HCT116 (cell line): ENCODE results near the gene ANO3. TPM values are rescaled to one million over a fixed set of nuclear protein-coding genes. Genes with fewer than 3 reads are reported as not detected.

ENCODE experiments used
- ATAC-seq: fragments of 200-7000 bp; cut with Tn5 transposase; 2 replicates; pipeline ENCODE4 v1.9.1; 2020; ENCODE audit warnings: mild to moderate bottlenecking, moderate library complexity
- BruUV-seq: library from RNA; stranded (reverse); fragments of 400-500 nt; replicated peaks from 2 replicates; lab custom pipeline; 2021; lab: Mats Ljungman, UMichigan
- CTCF ChIA-PET: fragments of 300-600 bp; sonication (Branson Sonifier 250); formaldehyde crosslinking; loops from one replicate; lab custom pipeline; 2021; ENCODE audit warnings: antibody characterized with exemption; lab: Charles Lee
- POLR2A ChIA-PET: fragments of 300-600, 350-600 bp; sonication (Branson Sonifier 250); formaldehyde crosslinking; loops from one replicate; lab custom pipeline; 2021; ENCODE audit warnings: antibody characterized with exemption; lab: Charles Lee
- RAD21 ChIA-PET, 2 experiments: fragments of 300-600 bp; sonication (Branson Sonifier 250); formaldehyde crosslinking; loops; one replicate each; lab custom pipeline; 2023; ENCODE audit warnings: low total read pairs in 2 of 2; ENCODE audit not compliant: uncharacterized antibody in 2 of 2, unreplicated experiment in 2 of 2, low non-redundant PET in 1 of 2; lab: Charles Lee
- DNase-seq: peaks from one replicate; pipeline ENCODE4 v3.0.0-alpha.2; 2010; ENCODE audit warnings: low read depth, low spot score
- H2AFZ ChIP-seq: fragments of 200-600 bp; shearing (Covaris generic), sonication (generic); 2 replicates; pipeline ENCODE4 v1.6.1; 2017; ENCODE audit warnings: low read depth, mixed run types, mixed read lengths, antibody characterized with exemption, low read length; ENCODE audit not compliant: poor library complexity, severe bottlenecking
- H3K27ac ChIP-seq: 2 replicates; pipeline ENCODE4 v1.5.1; 2012; ENCODE audit warnings: low read depth, low read length
- H3K27me3 ChIP-seq: fragments of 200-600 bp; sonication (generic); 2 replicates; pipeline ENCODE4 v1.6.1; 2016; ENCODE audit warnings: mixed run types, low read length, mixed read lengths; ENCODE audit not compliant: insufficient read depth
- H3K36me3 ChIP-seq, 2 experiments: fragments of 200-500 bp in 1 of 2; fragments of 200-600 bp in 1 of 2; sonication (Bioruptor generic) in 1 of 2; sonication (generic) in 1 of 2; 2 replicates each; pipeline versions ENCODE4 v1.5.1 to v1.6.1; 2014 to 2016; ENCODE audit warnings: low read length in 2 of 2, inconsistent platforms in 1 of 2, mixed read lengths in 1 of 2, mixed run types in 1 of 2; ENCODE audit not compliant: insufficient read depth in 2 of 2, control insufficient read depth in 1 of 2
- H3K4me1 ChIP-seq, 2 experiments: fragments of 200-600 bp in 1 of 2; sonication (generic) in 1 of 2; 2 replicates each; pipeline versions ENCODE4 v1.5.1 to v1.6.1; 2012 to 2017; ENCODE audit warnings: low read length in 2 of 2, inconsistent platforms in 1 of 2, mild to moderate bottlenecking in 1 of 2, mixed read lengths in 1 of 2, mixed run types in 1 of 2, moderate library complexity in 1 of 2; ENCODE audit not compliant: insufficient read depth in 2 of 2, control insufficient read depth in 1 of 2
- H3K4me2 ChIP-seq: fragments of 200-600 bp; sonication (generic); 2 replicates; pipeline ENCODE4 v1.6.1; 2017; ENCODE audit warnings: mixed run types, low read length, mixed read lengths
- H3K4me3 ChIP-seq, 2 experiments: fragments of 200-600 bp in 1 of 2; sonication (generic) in 1 of 2; replicated peaks in 1 of 2; 2 replicates each; pipeline ENCODE4 v1.5.1; 2011 to 2016; ENCODE audit warnings: low read length in 2 of 2, control low read depth in 1 of 2, low read depth in 1 of 2, mild to moderate bottlenecking in 1 of 2, mixed read lengths in 1 of 2, mixed run types in 1 of 2
- H3K79me2 ChIP-seq: fragments of 200-600 bp; sonication (generic); 2 replicates; pipeline ENCODE4 v1.6.1; 2017; ENCODE audit warnings: mild to moderate bottlenecking, mixed run types, low read length, moderate library complexity, mixed read lengths; ENCODE audit not compliant: insufficient read depth
- H3K9ac ChIP-seq: fragments of 200-600 bp; sonication (generic); 2 replicates; pipeline ENCODE4 v1.6.1; 2016; ENCODE audit warnings: low read length, mixed read lengths
- H3K9me2 ChIP-seq: fragments of 200-600 bp; sonication (generic), shearing (Covaris generic); 2 replicates; pipeline ENCODE4 v1.6.1; 2017; ENCODE audit warnings: mixed run types, mild to moderate bottlenecking, moderate library complexity; ENCODE audit not compliant: insufficient read depth
- H3K9me3 ChIP-seq, 2 experiments: fragments of 200-500 bp in 1 of 2; fragments of 200-600 bp in 1 of 2; sonication (Bioruptor generic) in 1 of 2; sonication (generic) in 1 of 2; 2 replicates each; pipeline ENCODE4 v1.6.1; 2014 to 2017; ENCODE audit warnings: low read length in 2 of 2, mixed read lengths in 2 of 2, inconsistent platforms in 1 of 2, low read depth in 1 of 2, mild to moderate bottlenecking in 1 of 2, mixed run types in 1 of 2, moderate library complexity in 1 of 2; ENCODE audit not compliant: control insufficient read depth in 1 of 2, insufficient read depth in 1 of 2
- H4K20me1 ChIP-seq: fragments of 200-600 bp; sonication (generic), shearing (Covaris generic); 2 replicates; pipeline ENCODE4 v1.6.1; 2017; ENCODE audit warnings: mixed run types, mild to moderate bottlenecking, moderate library complexity; ENCODE audit not compliant: insufficient read depth
- CBX3 ChIP-seq: IDR thresholded peaks from 2 replicates; pipeline ENCODE4 v1.6.1; 2012; ENCODE audit warnings: low read depth
- CEBPB ChIP-seq: IDR thresholded peaks from 2 replicates; pipeline ENCODE4 v1.6.1; 2012; ENCODE audit warnings: low read depth
- EGR1 ChIP-seq: IDR thresholded peaks from 2 replicates; pipeline ENCODE4 v1.6.1; 2012; ENCODE audit warnings: low read depth
- ELF1 ChIP-seq: IDR thresholded peaks from 2 replicates; pipeline ENCODE4 v1.6.1; 2012; ENCODE audit warnings: low read depth, borderline replicate concordance
- EZH2 ChIP-seq: fragments of 200-600 bp; sonication (generic); IDR thresholded peaks from 2 replicates; pipeline ENCODE4 v1.6.1; 2017; ENCODE audit warnings: antibody characterized with exemption, mixed run types
- EZH2phosphoT487 ChIP-seq: fragments of 200-600 bp; IDR thresholded peaks from 2 replicates; pipeline ENCODE4 v1.6.1; 2018; ENCODE audit warnings: antibody characterized with exemption, borderline replicate concordance
- FOSL1 ChIP-seq: IDR thresholded peaks from 2 replicates; pipeline ENCODE4 v1.6.1; 2012; ENCODE audit warnings: low read depth
- JUND ChIP-seq: IDR thresholded peaks from 2 replicates; pipeline ENCODE4 v1.6.1; 2012
- POLR2AphosphoS5 ChIP-seq: IDR thresholded peaks from 2 replicates; pipeline ENCODE4 v1.6.1; 2011; ENCODE audit warnings: mild to moderate bottlenecking, low read depth, low read length, moderate library complexity
- RAD21 ChIP-seq: IDR thresholded peaks from 2 replicates; pipeline ENCODE4 v1.6.1; 2012; ENCODE audit warnings: low read depth, mild to moderate bottlenecking
- SP1 ChIP-seq: IDR thresholded peaks from 2 replicates; pipeline ENCODE4 v1.6.1; 2012; ENCODE audit warnings: low read depth
- SRF ChIP-seq: IDR thresholded peaks from 2 replicates; pipeline ENCODE4 v1.6.1; 2012; ENCODE audit warnings: low read depth
- YY1 ChIP-seq: IDR thresholded peaks from 2 replicates; pipeline ENCODE4 v1.6.1; 2011; ENCODE audit warnings: low read length, low read depth, moderate library complexity, mild to moderate bottlenecking; ENCODE audit not compliant: insufficient replicate concordance; ENCODE audit errors: extremely low read depth
- ZFX ChIP-seq: fragments of 450-650 bp; IDR thresholded peaks from 2 replicates; pipeline ENCODE4 v1.6.1; 2017
- ZNF274 ChIP-seq: fragments of 200-500 bp; sonication (Bioruptor generic); IDR thresholded peaks from 2 replicates; pipeline ENCODE4 v1.6.1; 2014; ENCODE audit warnings: mild to moderate bottlenecking, low read depth, low read length, inconsistent platforms
- intact Hi-C: fragments of 100-400 bp; cut with micrococcal nuclease; formaldehyde crosslinking; loops from 2 replicates; pipeline ENCODE4 v1.10.0; 2022
- total RNA-seq: library from RNA; stranded (reverse); gene quantifications from one replicate; pipeline ENCODE4 v1.2.1, GENCODE V29; 2021; ENCODE audit not compliant: unreplicated experiment
- TF ChIP-seq, protein P1 (sequence below): IDR thresholded peaks from 2 replicates; pipeline ENCODE4 v1.6.1; 2012
- TF ChIP-seq, protein P2 (sequence below): IDR thresholded peaks from 2 replicates; pipeline ENCODE4 v1.6.1; 2012; ENCODE audit warnings: low read depth
- TF ChIP-seq, protein P3 (sequence below): IDR thresholded peaks from 2 replicates; pipeline ENCODE4 v1.6.1; 2012
- TF ChIP-seq, protein P4 (sequence below), 3 experiments: fragments of 200-600 bp in 1 of 3; sonication (generic) in 1 of 3; IDR thresholded peaks in 2 of 3; conservative IDR thresholded peaks in 1 of 3; 2 replicates each; pipeline ENCODE4 v1.5.1; 2012 to 2017; ENCODE audit warnings: low read depth in 2 of 3, low read length in 2 of 3, antibody characterized with exemption in 1 of 3, borderline replicate concordance in 1 of 3, control low read depth in 1 of 3, mild to moderate bottlenecking in 1 of 3, mixed read lengths in 1 of 3, mixed run types in 1 of 3, moderate library complexity in 1 of 3; ENCODE audit not compliant: insufficient read depth in 1 of 3
- TF ChIP-seq, protein P5 (sequence below): IDR thresholded peaks from 2 replicates; pipeline ENCODE4 v1.6.1; 2011; ENCODE audit warnings: mild to moderate bottlenecking, low read length, moderate library complexity; ENCODE audit not compliant: insufficient replicate concordance; ENCODE audit errors: extremely low read depth

Gene ANO3
- total RNA-seq, 1 experiment from 2014 or later: not detected

DNA sequence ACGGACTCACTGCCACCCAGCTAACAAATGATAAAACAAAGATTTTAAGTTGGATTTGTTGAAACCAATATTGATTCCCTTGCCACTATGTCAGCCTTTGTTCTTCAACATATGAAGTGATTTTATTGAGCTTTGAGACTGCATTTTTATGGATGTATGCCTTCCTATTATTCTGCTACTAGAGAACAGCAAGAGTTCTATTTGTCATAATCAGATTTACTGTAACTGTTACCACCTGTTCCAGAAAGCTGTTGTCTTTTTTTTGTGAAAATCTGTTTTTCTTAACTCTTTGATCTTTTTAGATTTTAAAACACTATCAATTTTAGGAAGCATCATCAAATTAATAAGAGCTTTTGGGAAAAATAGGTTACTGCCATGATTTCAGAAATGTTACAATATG lies 125.7 kb downstream of the ANO3 start:
- Histone ChIP-seq H3K79me2 (no peaks in the 10 kb centered on the region), H3K4me2 (no peak overlapping the region), H3K36me3 (no peaks in the 10 kb centered on the region), H2AFZ (no peak overlapping the region), H3K27me3 (no peaks in the 10 kb centered on the region), H3K27ac (no peak overlapping the region), H4K20me1 (no peaks in the 10 kb centered on the region), H3K4me1 (no peaks in the 10 kb centered on the region), H3K9me2 (no peaks in the 10 kb centered on the region), H3K9ac (no peak overlapping the region), H3K9me3 (no peaks in the 10 kb centered on the region), H3K4me3 (no peak overlapping the region)
- ChIA-PET CTCF (no interaction called here), RAD21 (no interaction called here), POLR2A (no interaction called here)
- no TSS peak for BruUV-seq
- TF ChIP-seq, protein P1, sequence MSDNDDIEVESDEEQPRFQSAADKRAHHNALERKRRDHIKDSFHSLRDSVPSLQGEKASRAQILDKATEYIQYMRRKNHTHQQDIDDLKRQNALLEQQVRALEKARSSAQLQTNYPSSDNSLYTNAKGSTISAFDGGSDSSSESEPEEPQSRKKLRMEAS: no peak
- TF ChIP-seq SP1 (no peak), YY1 (no peak), RAD21 (no peak), CEBPB (no peak), JUND (no peak), ELF1 (no peak), EZH2phosphoT487 (no peak), FOSL1 (no peak), EZH2 (no peak), ZFX (no peak), POLR2AphosphoS5 (no peak), SRF (no peak), EGR1 (no peak), ZNF274 (no peak), CBX3 (no peak)
- TF ChIP-seq, protein P2, sequence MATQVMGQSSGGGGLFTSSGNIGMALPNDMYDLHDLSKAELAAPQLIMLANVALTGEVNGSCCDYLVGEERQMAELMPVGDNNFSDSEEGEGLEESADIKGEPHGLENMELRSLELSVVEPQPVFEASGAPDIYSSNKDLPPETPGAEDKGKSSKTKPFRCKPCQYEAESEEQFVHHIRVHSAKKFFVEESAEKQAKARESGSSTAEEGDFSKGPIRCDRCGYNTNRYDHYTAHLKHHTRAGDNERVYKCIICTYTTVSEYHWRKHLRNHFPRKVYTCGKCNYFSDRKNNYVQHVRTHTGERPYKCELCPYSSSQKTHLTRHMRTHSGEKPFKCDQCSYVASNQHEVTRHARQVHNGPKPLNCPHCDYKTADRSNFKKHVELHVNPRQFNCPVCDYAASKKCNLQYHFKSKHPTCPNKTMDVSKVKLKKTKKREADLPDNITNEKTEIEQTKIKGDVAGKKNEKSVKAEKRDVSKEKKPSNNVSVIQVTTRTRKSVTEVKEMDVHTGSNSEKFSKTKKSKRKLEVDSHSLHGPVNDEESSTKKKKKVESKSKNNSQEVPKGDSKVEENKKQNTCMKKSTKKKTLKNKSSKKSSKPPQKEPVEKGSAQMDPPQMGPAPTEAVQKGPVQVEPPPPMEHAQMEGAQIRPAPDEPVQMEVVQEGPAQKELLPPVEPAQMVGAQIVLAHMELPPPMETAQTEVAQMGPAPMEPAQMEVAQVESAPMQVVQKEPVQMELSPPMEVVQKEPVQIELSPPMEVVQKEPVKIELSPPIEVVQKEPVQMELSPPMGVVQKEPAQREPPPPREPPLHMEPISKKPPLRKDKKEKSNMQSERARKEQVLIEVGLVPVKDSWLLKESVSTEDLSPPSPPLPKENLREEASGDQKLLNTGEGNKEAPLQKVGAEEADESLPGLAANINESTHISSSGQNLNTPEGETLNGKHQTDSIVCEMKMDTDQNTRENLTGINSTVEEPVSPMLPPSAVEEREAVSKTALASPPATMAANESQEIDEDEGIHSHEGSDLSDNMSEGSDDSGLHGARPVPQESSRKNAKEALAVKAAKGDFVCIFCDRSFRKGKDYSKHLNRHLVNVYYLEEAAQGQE: no peak
- TF ChIP-seq, protein P3, sequence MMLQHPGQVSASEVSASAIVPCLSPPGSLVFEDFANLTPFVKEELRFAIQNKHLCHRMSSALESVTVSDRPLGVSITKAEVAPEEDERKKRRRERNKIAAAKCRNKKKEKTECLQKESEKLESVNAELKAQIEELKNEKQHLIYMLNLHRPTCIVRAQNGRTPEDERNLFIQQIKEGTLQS: no peak
- TF ChIP-seq, protein P4, sequence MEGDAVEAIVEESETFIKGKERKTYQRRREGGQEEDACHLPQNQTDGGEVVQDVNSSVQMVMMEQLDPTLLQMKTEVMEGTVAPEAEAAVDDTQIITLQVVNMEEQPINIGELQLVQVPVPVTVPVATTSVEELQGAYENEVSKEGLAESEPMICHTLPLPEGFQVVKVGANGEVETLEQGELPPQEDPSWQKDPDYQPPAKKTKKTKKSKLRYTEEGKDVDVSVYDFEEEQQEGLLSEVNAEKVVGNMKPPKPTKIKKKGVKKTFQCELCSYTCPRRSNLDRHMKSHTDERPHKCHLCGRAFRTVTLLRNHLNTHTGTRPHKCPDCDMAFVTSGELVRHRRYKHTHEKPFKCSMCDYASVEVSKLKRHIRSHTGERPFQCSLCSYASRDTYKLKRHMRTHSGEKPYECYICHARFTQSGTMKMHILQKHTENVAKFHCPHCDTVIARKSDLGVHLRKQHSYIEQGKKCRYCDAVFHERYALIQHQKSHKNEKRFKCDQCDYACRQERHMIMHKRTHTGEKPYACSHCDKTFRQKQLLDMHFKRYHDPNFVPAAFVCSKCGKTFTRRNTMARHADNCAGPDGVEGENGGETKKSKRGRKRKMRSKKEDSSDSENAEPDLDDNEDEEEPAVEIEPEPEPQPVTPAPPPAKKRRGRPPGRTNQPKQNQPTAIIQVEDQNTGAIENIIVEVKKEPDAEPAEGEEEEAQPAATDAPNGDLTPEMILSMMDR (IDR thresholded peaks at IDR 0.05 in 2 of 3, conservative IDR thresholded peaks at IDR 0.05 in 1 of 3; ENCODE audit: borderline replicate concordance in 1 of 3, insufficient read depth in 1 of 3, low read depth in 2 of 3, low read length in 2 of 3): no peak
- TF ChIP-seq, protein P5, sequence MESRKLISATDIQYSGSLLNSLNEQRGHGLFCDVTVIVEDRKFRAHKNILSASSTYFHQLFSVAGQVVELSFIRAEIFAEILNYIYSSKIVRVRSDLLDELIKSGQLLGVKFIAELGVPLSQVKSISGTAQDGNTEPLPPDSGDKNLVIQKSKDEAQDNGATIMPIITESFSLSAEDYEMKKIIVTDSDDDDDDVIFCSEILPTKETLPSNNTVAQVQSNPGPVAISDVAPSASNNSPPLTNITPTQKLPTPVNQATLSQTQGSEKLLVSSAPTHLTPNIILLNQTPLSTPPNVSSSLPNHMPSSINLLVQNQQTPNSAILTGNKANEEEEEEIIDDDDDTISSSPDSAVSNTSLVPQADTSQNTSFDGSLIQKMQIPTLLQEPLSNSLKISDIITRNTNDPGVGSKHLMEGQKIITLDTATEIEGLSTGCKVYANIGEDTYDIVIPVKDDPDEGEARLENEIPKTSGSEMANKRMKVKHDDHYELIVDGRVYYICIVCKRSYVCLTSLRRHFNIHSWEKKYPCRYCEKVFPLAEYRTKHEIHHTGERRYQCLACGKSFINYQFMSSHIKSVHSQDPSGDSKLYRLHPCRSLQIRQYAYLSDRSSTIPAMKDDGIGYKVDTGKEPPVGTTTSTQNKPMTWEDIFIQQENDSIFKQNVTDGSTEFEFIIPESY: no peak
- ATAC-seq: no peak
- no peak for DNase-seq
- intact Hi-C loops: no loop called here
